ENCODE results near the gene CDK15. TPM values are rescaled to one million over a fixed set of nuclear protein-coding genes. Genes with fewer than 3 reads are reported as not detected.

CDK15 gene
- total RNA-seq, 1 experiment from 2014 or later = not detected

DNA sequence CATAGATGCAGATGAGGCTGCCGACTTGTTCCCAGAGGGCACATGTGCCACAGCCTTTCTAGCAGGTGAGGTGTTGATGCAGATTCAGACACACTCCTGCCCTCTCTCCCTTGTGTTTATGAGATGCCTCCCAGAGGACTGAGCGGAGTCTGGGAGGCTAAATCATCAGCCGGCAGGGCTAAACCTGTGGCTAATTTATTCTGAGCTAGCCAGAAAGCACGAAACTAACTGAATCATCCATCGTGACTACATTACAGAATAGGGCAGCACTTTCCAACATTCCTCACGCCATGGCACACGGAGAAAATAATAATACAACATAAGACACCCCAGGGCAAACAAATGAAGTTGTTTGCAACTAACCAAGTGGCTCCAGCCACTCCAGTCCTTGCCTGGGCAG, 125.6 kb downstream of the CDK15 start:
- Histone ChIP-seq H3K27ac (ENCODE audit: low read depth, low read length) (no peak overlapping the region), H3K9me3 (ENCODE audit: control insufficient read depth in 1 of 2, insufficient read depth in 1 of 2, low read depth in 1 of 2, low read length in 2 of 2) (no peaks in the 10 kb centered on the region), H3K36me3 (ENCODE audit: control insufficient read depth in 1 of 2, insufficient read depth in 2 of 2, low read length in 2 of 2) (no peaks in the 10 kb centered on the region), H3K27me3 (ENCODE audit: insufficient read depth, low read length) (peaks cover 3% of the 10 kb centered on the region; the same call in 1 of the 2 replicates), H3K4me1 (ENCODE audit: control insufficient read depth in 1 of 2, insufficient read depth in 2 of 2, low read length in 2 of 2) (no peaks in the 10 kb centered on the region), H3K79me2 (ENCODE audit: insufficient read depth, low read length) (no peaks in the 10 kb centered on the region), H2AFZ (ENCODE audit: low read depth, low read length, poor library complexity, severe bottlenecking) (no peak overlapping the region), H3K4me2 (ENCODE audit: low read length) (no peak overlapping the region), H3K9me2 (ENCODE audit: insufficient read depth) (no peaks in the 10 kb centered on the region), H4K20me1 (ENCODE audit: insufficient read depth) (no peaks in the 10 kb centered on the region), H3K4me3 (replicated peaks in 1 of 2; ENCODE audit: low read depth in 1 of 2, low read length in 2 of 2) (no peak overlapping the region), H3K9ac (ENCODE audit: low read length) (no peak overlapping the region)
- RAD21 ChIA-PET (ENCODE audit: low non-redundant PET in 1 of 2, low total read pairs in 2 of 2, uncharacterized antibody in 2 of 2, unreplicated experiment in 2 of 2) = no interaction called here
- DNase-seq (ENCODE audit: low read depth, low spot score) = no peak
- POLR2A ChIA-PET = no interaction called here
- ATAC-seq = no peak
- intact Hi-C loops (cut with micrococcal nuclease) = no loop called here
- TF ChIP-seq POLR2A (IDR thresholded peaks at IDR 0.05; ENCODE audit: borderline replicate concordance, extremely low read depth, insufficient read depth, insufficient read length) = no peak
- CTCF ChIA-PET = no interaction called here
- BruUV-seq (replicated peaks) = no TSS peak

DNA sequence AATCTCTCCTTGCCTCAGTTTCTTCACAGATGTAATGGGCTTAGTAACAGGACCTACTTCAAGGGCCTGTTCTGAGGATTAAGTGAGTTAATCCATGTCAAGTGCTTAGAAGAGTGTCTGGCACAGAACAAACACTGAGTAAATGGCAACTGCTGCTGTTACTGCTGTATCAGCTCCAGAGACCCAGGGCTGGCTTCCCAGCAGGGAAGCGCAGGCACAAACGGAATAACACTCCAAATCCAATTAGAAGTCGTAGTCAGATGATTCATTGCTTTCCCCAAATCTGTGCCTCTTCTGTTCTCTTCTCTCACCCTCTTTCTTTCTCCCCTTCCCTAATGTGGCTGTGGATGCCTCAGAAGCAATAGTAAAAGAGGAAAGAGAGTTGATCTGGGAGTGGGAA, 126.2 kb downstream of the CDK15 start:
- H3K27me3 ChIP-seq (ENCODE audit: insufficient read depth, low read length) = peaks cover 3% of the 10 kb centered on the region; the same call in 1 of the 2 replicates
- no peak overlapping the region for H3K9ac ChIP-seq (ENCODE audit: low read length)
- no peak overlapping the region for H3K27ac ChIP-seq (ENCODE audit: low read depth, low read length)
- no peak overlapping the region for H3K4me2 ChIP-seq (ENCODE audit: low read length)
- no peaks in the 10 kb centered on the region for H3K4me1 ChIP-seq (ENCODE audit: control insufficient read depth in 1 of 2, insufficient read depth in 2 of 2, low read length in 2 of 2)
- no peak for TF ChIP-seq CBX3 (IDR thresholded peaks at IDR 0.05; ENCODE audit: low read depth)
- TF ChIP-seq ZFX (IDR thresholded peaks at IDR 0.05) = no peak
- TF ChIP-seq, protein P1, sequence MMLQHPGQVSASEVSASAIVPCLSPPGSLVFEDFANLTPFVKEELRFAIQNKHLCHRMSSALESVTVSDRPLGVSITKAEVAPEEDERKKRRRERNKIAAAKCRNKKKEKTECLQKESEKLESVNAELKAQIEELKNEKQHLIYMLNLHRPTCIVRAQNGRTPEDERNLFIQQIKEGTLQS (IDR thresholded peaks at IDR 0.05) = no peak
- no peak for TF ChIP-seq POLR2AphosphoS5 (IDR thresholded peaks at IDR 0.05; ENCODE audit: low read depth, low read length)
- no peak for TF ChIP-seq SRF (IDR thresholded peaks at IDR 0.05; ENCODE audit: low read depth)
- no peak for TF ChIP-seq EGR1 (IDR thresholded peaks at IDR 0.05; ENCODE audit: low read depth)
- no peak for TF ChIP-seq FOSL1 (IDR thresholded peaks at IDR 0.05; ENCODE audit: low read depth)
- TF ChIP-seq, protein P2, sequence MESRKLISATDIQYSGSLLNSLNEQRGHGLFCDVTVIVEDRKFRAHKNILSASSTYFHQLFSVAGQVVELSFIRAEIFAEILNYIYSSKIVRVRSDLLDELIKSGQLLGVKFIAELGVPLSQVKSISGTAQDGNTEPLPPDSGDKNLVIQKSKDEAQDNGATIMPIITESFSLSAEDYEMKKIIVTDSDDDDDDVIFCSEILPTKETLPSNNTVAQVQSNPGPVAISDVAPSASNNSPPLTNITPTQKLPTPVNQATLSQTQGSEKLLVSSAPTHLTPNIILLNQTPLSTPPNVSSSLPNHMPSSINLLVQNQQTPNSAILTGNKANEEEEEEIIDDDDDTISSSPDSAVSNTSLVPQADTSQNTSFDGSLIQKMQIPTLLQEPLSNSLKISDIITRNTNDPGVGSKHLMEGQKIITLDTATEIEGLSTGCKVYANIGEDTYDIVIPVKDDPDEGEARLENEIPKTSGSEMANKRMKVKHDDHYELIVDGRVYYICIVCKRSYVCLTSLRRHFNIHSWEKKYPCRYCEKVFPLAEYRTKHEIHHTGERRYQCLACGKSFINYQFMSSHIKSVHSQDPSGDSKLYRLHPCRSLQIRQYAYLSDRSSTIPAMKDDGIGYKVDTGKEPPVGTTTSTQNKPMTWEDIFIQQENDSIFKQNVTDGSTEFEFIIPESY (IDR thresholded peaks at IDR 0.05; ENCODE audit: extremely low read depth, insufficient replicate concordance, low read length) = no peak
- TF ChIP-seq REST (IDR thresholded peaks at IDR 0.05; ENCODE audit: low read depth) = no peak
- TF ChIP-seq ZNF274 (IDR thresholded peaks at IDR 0.05; ENCODE audit: low read depth, low read length) = no peak
- TF ChIP-seq JUND (IDR thresholded peaks at IDR 0.05) = no peak
- no peak overlapping the region for H2AFZ ChIP-seq (ENCODE audit: low read depth, low read length, poor library complexity, severe bottlenecking)
- H3K9me2 ChIP-seq (ENCODE audit: insufficient read depth) = no peaks in the 10 kb centered on the region
- ChIA-PET RAD21 (ENCODE audit: low non-redundant PET in 1 of 2, low total read pairs in 2 of 2, uncharacterized antibody in 2 of 2, unreplicated experiment in 2 of 2) (no interaction called here), POLR2A (no interaction called here), CTCF (no interaction called here)
- DNase-seq (ENCODE audit: low read depth, low spot score) (no peak), ATAC-seq (no peak)
- H3K4me3 ChIP-seq (replicated peaks in 1 of 2; ENCODE audit: low read depth in 1 of 2, low read length in 2 of 2) = no peak overlapping the region
- no peaks in the 10 kb centered on the region for H4K20me1 ChIP-seq (ENCODE audit: insufficient read depth)
- BruUV-seq (replicated peaks) = no TSS peak
- no peaks in the 10 kb centered on the region for H3K79me2 ChIP-seq (ENCODE audit: insufficient read depth, low read length)
- no peaks in the 10 kb centered on the region for H3K36me3 ChIP-seq (ENCODE audit: control insufficient read depth in 1 of 2, insufficient read depth in 2 of 2, low read length in 2 of 2)
- intact Hi-C loops (cut with micrococcal nuclease) = no loop called here
- no peaks in the 10 kb centered on the region for H3K9me3 ChIP-seq (ENCODE audit: control insufficient read depth in 1 of 2, insufficient read depth in 1 of 2, low read depth in 1 of 2, low read length in 2 of 2)

All from HCT116 (cell line).